Measurements from ENCODE around the gene NUMB. TPM values are rescaled to one million over a fixed set of nuclear protein-coding genes. Genes with fewer than 3 reads are reported as not detected.
A peak's percentile ranks its signal among the peaks of the same experiment; 100 is the strongest.

The NUMB gene
- total RNA-seq, 2 experiments from 2014 or later = 39.6 to 49.6 TPM

DNA sequence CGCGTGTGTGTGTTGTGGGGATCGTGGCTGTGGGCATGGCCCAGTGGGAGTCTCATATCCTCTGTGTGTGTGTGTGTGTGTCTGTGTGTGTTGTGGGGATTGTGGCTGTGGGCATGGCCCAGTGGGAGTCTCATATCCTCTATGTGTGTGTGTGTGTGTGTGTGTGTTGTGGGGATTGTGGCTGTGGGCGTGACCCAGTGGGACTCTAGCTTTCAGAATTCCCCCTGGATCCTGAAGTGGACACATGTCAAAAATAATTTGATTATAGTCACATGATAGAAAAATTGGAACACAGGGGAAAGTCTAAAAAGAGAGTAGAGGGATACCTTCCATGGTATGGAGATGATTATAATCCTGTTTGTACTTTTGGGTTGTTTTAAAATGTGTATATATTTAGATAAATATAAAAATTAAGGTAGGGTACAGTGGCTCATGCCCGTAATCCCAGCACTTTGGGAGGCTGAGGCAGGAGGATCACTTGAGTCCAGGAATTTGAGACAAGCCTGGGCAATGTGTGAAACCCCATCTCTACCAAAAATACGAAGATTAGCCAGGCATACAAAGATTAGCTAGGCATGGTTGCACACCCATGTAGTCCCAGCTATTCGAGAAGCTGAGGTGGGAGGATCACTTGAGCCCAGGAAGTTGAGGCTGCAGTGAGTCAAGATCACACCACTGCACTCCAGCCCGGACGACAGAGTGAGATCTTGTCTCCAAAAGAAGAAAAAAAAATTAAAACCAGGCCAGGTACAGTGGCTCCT is 210.1 kb downstream of the NUMB start:
- Mint-ChIP-seq H3K4me3 (no peak overlapping the region), H3K36me3 (ENCODE audit: low read depth) (no peaks in the 10 kb centered on the region), H3K9me3 (peaks cover 3% of the 10 kb centered on the region)

DNA sequence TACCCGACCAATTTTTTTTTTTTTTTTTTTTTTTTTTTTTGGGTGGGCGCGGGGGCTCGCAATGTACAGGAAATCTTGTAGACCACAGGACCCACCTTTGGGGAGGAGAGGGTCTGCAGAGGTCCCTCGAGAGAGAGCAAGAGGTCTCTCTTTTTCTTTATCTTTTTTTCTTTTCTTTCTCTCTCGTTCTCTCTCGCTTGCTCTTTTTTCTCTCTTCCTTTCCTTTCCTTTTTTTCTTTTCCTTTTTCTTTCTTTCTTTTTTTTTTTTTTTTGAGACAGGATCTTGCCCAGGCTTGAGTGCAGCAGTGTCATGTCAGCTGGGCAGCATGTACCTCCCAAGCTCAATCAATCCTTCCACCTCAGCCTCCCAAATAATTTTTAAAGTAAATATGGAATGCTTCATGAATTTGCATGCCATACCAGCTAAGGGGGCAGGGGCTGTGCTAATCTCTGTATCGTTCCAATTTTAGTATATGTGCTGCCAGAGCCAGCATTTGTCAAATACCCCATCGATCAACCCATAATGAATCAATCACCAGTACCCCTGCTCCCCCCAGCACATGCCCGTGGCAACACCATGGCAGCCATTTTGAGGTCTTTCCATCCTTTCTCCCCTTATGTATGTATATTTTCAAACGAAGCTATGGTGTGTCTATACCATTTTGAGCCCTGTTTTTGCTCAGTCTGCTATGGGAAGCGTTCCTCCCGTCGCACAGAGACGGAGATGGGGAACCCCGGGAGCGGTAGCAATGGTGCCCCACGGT is 211.8 kb downstream of the NUMB start:
- DNase-seq = no peak
- CTCF ChIA-PET = interaction anchor here (0.6 kb wide), 1 partner anchor 17 kb away, joined by 4 read pairs; no protein-coding TSS in a partner anchor
- POLR2A ChIA-PET = interaction anchor here (0.6 kb wide), 1 partner anchor 9 kb away, joined by 11 read pairs; no protein-coding TSS in a partner anchor
- H3K9me3 Mint-ChIP-seq = peaks cover 3% of the 10 kb centered on the region
- H3K36me3 Mint-ChIP-seq (ENCODE audit: low read depth) = no peaks in the 10 kb centered on the region
- peak overlapping the region; percentile 59 for H3K27ac Mint-ChIP-seq
- H3K4me3 Mint-ChIP-seq = peak overlapping the region; percentile 67
- H3K27me3 Mint-ChIP-seq = peaks cover 34% of the 10 kb centered on the region
- H3K4me1 Mint-ChIP-seq = peaks cover 41% of the 10 kb centered on the region

More for the DNA sequence above, 210.1 kb downstream of the NUMB start:
- Mint-ChIP-seq H3K27ac (no peak overlapping the region), H3K4me1 (peaks cover 35% of the 10 kb centered on the region), H3K27me3 (peaks cover 23% of the 10 kb centered on the region)
- ChIA-PET POLR2A (no interaction called here), CTCF (interaction anchor here (0.6 kb wide), 1 partner anchor 1034 kb away, joined by 3 read pairs; no protein-coding TSS in a partner anchor)
- no peak for DNase-seq

DNA sequence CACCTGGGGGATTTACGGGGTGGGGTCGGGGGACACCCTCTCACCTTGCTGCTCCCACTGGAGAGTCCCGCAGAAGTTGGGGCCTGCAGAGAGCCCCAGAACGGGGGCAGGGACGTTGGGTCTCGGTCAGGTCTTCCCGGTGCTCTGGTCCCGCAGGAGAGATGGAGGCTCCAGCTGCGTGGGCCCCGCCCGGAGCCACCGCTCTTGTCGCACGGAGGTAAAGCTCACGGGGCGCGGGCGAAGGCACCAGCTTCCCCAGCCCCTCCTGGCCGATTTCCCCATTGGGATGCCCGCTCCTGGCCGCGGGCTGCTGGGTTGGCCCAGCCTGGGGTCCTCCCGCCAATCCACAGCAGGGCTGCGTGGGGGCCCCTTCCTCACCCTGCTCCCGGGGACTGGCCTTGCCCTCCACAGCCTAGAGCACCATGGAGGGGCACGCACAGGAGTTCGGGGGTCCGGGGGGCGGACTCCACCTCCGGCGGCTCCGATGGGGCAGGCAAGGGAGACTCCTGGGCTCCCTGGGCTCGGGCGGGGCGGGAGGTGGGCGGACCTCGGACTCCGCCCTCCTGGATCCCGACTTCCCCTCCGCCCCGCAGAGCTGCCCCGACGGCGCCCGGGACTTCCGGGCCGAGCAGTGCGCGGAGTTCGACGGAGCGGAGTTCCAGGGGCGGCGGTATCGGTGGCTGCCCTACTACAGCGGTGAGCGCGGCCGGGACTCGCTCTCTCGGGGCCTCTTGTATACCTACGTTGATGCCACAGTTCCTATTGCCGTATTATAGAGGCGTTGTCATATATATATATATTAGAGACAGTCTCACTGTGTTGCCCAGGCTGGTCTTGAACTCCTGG is 212.6 kb downstream of the NUMB start:
- Mint-ChIP-seq H3K36me3 (ENCODE audit: low read depth) (no peaks in the 10 kb centered on the region), H3K27ac (no peak overlapping the region), H3K27me3 (peaks cover 43% of the 10 kb centered on the region), H3K4me3 (peak overlapping the region; percentile 66), H3K4me1 (peaks cover 41% of the 10 kb centered on the region), H3K9me3 (peaks cover 3% of the 10 kb centered on the region)
- ChIA-PET CTCF (interaction anchor here (0.6 kb wide), 1 partner anchor 16 kb away, joined by 4 read pairs; no protein-coding TSS in a partner anchor), POLR2A (no interaction called here)
- peak; percentile 42 for DNase-seq

DNA sequence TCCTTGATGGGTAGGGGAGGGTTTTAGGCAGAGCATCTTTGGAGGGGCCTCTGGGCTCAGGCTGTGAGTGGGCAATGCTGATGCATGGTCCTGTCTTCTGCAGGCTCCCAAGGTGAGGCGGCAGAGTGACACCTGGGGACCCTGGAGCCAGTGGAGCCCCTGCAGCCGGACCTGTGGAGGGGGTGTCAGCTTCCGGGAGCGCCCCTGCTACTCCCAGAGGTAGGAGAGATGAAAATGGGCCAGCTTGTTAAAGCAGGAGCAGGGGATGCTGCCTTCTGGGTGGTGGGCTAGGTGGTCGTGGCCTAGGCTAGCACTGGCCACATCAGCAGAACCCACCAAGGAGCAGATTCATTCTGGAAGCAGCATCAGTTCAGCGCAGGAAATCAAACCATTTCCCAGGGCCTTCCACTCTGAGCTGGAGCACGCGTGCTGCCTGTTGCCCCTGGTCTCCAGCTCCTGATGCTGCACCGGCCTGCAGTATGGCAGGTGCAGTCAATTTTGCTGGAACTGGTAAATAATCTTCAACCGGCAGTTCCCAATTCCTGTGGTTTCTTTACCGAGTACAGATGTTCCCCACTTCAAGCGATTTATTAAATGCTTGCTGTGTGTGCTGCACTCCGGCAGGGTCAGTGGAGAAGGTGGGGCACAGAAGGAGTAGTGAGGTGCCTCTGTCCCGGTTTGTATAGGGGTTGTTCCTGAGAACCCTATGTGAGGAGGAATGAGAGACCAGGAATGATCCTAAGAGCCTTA is 213.6 kb downstream of the NUMB start:
- H3K4me3 Mint-ChIP-seq = peak overlapping the region; percentile 46
- H3K9me3 Mint-ChIP-seq = peaks cover 3% of the 10 kb centered on the region
- H3K4me1 Mint-ChIP-seq = peaks cover 42% of the 10 kb centered on the region
- ChIA-PET CTCF (interaction anchor here (0.6 to 1.0 kb wide), 3 partner anchors 19 to 1121 kb away, joined by 3 to 4 read pairs (median 3); no protein-coding TSS in a partner anchor), POLR2A (no interaction called here)
- H3K36me3 Mint-ChIP-seq (ENCODE audit: low read depth) = no peaks in the 10 kb centered on the region
- no peak for DNase-seq
- peaks cover 48% of the 10 kb centered on the region for H3K27me3 Mint-ChIP-seq
- H3K27ac Mint-ChIP-seq = no peak overlapping the region

DNA sequence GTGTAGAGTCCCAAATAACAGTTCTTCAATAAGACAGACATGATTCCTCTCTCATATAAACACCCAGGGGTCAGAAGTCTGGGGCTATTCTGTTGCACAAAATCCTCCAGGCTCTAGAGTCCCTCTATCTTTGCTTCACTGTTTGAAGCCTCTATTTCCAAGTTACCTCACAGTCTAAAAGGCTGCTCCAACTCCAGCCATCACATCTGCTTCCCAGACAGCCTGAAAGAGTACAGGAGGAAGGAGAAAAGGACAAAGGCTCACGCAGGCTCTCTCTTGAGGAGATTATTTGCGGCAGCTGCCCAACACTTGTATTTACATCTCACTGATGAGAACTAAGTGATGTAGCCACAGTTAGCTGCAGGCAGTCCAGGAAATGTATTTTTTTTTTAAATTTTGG is 214.6 kb downstream of the NUMB start:
- Mint-ChIP-seq H3K4me1 (peaks cover 36% of the 10 kb centered on the region), H3K36me3 (ENCODE audit: low read depth) (no peaks in the 10 kb centered on the region), H3K27me3 (peaks cover 56% of the 10 kb centered on the region), H3K9me3 (peaks cover 3% of the 10 kb centered on the region), H3K4me3 (no peak overlapping the region), H3K27ac (no peak overlapping the region)
- ChIA-PET POLR2A (no interaction called here), CTCF (interaction anchor here (0.7 to 1.5 kb wide), 2 partner anchors 21 to 372 kb away, joined by 3 read pairs; no protein-coding TSS in a partner anchor)
- DNase-seq = no peak

DNA sequence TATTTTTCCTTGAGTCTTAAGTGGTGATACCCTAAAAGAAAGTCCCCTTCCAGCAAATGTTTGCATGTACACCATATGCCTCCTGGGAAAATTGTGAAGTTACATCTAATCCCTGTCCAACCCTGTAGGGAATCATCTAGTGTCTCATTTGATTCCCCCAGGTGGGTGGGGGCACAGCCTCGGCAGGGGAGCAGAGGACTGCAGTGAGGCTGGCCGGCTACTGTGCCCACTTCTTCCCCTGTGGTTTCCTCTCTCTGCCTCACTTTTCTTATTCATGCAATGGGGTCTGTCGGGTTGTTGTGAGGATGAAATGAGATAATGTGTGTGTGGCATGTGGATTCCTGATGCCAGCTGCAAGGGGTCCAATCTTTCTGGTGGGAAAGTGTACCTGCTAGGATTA is 215.0 kb downstream of the NUMB start:
- POLR2A ChIA-PET = no interaction called here
- no peak for DNase-seq
- CTCF ChIA-PET = interaction anchor here (0.7 to 1.5 kb wide), 2 partner anchors 20 to 372 kb away, joined by 3 read pairs; no protein-coding TSS in a partner anchor

DNA sequence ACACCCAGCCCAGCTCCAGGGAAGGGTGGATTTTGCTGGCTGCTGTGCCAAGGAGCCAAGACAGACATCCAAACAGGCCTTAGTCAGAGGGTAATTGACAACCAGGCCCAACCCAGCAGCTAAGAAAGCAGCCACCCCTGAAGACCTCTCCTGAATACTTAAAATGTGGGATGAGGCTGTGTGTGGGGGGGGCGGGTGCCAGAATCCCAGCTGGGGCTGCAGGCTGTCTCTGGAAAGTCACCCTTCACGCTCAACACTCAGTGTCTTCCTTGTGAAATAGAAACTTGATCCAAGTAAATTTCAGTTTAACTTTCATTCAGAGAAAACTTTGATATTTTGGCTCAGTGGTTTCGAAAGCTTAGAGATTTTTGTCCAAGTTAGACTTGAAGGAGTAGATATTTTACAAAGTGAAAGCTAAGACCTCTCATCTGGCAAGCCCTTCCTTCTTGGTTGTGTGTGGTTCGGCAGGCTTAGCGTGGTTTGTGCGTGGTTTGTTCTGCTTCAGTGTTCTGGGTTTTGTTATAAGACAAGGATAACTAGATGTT is 215.9 kb downstream of the NUMB start:
- H3K36me3 Mint-ChIP-seq (ENCODE audit: low read depth) = no peaks in the 10 kb centered on the region
- peaks cover 31% of the 10 kb centered on the region for H3K4me1 Mint-ChIP-seq
- ChIA-PET CTCF (interaction anchor here (0.7 to 1.9 kb wide), 3 partner anchors 10 to 19 kb away, joined by 3 to 8 read pairs (median 3); no protein-coding TSS in a partner anchor), POLR2A (no interaction called here)
- no peak for DNase-seq
- peak overlapping the region; percentile 67 for H3K27ac Mint-ChIP-seq
- peaks cover 61% of the 10 kb centered on the region for H3K27me3 Mint-ChIP-seq
- H3K4me3 Mint-ChIP-seq = no peak overlapping the region
- peaks cover 3% of the 10 kb centered on the region for H3K9me3 Mint-ChIP-seq

More for the DNA sequence above, 215.0 kb downstream of the NUMB start:
- H3K36me3 Mint-ChIP-seq (ENCODE audit: low read depth) = no peaks in the 10 kb centered on the region
- H3K9me3 Mint-ChIP-seq = peaks cover 3% of the 10 kb centered on the region
- H3K4me3 Mint-ChIP-seq = no peak overlapping the region
- H3K27ac Mint-ChIP-seq = no peak overlapping the region
- H3K4me1 Mint-ChIP-seq = peaks cover 38% of the 10 kb centered on the region
- H3K27me3 Mint-ChIP-seq = peaks cover 60% of the 10 kb centered on the region

DNA sequence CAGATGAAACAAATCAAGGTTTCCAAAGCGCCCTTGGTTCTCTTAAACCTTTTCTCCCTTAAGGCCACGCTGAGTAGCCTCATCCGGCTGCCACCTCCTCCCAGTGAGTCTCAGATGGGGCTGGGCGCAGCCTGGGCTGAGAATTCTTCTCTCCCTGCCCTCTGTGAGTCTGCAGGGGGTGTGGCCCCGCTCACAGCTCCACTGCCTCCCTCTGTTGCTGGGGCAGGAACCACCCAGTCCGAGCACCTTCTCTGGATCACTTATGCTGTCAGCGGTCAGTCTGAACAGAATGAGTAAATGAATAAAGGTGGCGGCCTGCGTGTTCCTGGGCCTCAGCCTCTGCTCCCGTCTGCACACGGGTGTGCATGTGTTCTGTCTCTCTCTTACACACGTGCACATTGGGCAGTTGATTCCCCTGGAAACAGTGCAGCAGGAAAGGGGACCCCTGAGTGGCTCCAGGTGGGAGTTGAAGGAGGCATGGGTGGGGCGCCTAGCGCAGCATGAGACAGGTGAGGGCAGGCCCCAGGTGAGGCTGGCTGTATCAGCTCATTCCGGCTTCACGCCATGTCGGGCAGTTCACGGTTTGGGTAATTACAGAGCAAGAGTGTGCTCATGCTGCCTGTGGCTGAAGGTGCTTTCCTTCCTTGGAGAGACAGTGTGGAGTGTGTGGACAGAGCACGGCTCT is 216.7 kb downstream of the NUMB start:
- no peak for DNase-seq
- ChIA-PET POLR2A (no interaction called here), CTCF (interaction anchor here (1.9 kb wide), 1 partner anchor 9 kb away, joined by 8 read pairs; no protein-coding TSS in a partner anchor)
- Mint-ChIP-seq H3K4me1 (peaks cover 29% of the 10 kb centered on the region), H3K9me3 (no peaks in the 10 kb centered on the region), H3K27ac (no peak overlapping the region), H3K27me3 (peaks cover 64% of the 10 kb centered on the region), H3K36me3 (ENCODE audit: low read depth) (peaks cover 2% of the 10 kb centered on the region), H3K4me3 (no peak overlapping the region)

DNA sequence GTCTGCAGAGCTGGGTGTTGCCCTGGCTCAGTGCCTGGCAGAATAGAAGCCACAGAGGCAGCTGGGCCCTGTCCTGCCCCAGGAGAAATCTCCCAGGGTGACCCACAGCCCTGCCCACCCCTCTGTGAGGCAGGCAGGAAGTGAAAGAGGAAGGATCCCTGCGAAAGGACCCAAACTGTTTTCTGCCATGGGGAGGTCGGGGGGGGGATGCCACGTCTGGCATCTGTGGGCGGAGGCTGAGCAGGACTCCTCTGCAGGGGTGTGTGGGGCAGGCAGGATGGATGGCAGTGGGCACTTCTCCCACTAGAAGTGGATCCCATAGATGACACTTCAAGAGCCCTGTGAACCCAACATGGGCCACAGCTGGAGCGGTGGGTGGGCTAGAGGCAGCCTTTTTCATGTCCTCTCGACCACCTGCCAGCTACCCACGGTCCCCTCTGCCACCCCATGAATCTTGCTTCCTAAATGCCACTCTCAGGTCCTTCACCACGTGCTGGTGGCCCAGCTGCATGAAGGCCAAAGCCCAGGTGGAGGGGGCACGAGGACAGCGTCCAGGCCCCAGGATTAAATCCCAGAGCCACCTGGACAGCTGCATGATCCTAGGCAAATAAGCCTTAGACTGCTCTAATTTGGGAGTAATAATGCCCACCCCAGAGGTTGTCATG is 217.4 kb downstream of the NUMB start:
- Mint-ChIP-seq H3K36me3 (ENCODE audit: low read depth) (peaks cover 2% of the 10 kb centered on the region), H3K4me3 (no peak overlapping the region), H3K27ac (no peak overlapping the region), H3K27me3 (peaks cover 68% of the 10 kb centered on the region), H3K9me3 (no peaks in the 10 kb centered on the region), H3K4me1 (peaks cover 27% of the 10 kb centered on the region)
- no peak for DNase-seq
- ChIA-PET POLR2A (no interaction called here), CTCF (interaction anchor here (1.9 kb wide), 1 partner anchor 9 kb away, joined by 8 read pairs; no protein-coding TSS in a partner anchor)

DNA sequence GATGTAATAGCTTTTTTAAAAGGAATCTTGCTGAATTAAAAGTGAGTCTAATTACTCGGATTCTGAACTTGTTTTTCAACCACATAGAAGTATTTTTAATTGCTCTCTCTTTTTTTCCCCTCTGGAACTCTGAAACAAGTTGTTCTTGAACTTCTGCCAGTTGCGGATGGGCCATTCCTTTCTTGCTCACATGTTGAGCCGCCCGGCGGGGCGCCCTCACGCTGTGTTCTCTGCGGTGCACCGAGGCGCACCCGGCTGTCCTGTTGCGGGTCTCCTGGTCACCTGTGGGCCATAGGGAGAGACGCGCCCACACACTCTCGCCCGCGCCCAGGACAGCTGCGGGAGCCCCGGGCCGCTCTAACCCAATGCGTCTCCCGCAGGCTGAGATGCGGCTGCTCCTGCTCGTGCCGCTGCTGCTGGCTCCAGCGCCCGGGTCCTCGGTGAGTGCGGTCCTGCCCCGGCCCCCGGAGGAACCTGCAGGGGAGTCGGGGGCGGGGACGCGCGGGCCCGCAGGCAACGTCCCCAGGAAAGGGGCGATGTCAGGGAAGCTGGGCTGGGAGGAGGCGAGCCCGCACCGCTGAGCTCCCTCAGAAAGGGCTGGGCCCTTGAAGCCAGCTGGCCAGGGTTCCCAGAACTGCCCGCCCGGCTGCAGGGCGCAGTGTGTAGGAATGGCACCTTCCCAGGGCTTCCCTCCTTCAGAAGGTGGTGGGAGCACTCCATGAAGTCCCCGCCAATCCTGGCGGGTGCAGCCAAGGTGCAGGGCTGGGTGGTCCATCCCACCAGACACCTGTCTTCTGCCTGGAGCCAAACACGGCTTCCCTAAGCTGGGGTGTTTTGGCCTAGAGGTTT is 218.7 kb downstream of the NUMB start:
- Mint-ChIP-seq H3K36me3 (ENCODE audit: low read depth) (peaks cover 2% of the 10 kb centered on the region), H3K27me3 (peaks cover 76% of the 10 kb centered on the region), H3K27ac (no peak overlapping the region), H3K4me3 (no peak overlapping the region), H3K9me3 (no peaks in the 10 kb centered on the region), H3K4me1 (peaks cover 25% of the 10 kb centered on the region)
- ChIA-PET POLR2A (no interaction called here), CTCF (interaction anchor here (0.6 kb wide), 1 partner anchor 595 kb away, joined by 3 read pairs; no protein-coding TSS in a partner anchor)
- no peak for DNase-seq
